GM21423 (cell line): Measurements from ENCODE around the gene KNDC1.

Experiments used
- ATAC-seq: cut with Tn5 transposase; IDR thresholded peaks from one replicate; pipeline ENCODE4 v1.9.1; 2021; ENCODE audit warnings: mild to moderate bottlenecking, moderate library complexity; ENCODE audit not compliant: unreplicated experiment

The KNDC1 gene

GRCh38 chr10:133204226-133205015, 44.4 kb downstream of the KNDC1 start:
- ATAC-seq = no peak

GRCh38 chr10:133205146-133205545, 45.1 kb downstream of the KNDC1 start:
- ATAC-seq = no peak

DNA sequence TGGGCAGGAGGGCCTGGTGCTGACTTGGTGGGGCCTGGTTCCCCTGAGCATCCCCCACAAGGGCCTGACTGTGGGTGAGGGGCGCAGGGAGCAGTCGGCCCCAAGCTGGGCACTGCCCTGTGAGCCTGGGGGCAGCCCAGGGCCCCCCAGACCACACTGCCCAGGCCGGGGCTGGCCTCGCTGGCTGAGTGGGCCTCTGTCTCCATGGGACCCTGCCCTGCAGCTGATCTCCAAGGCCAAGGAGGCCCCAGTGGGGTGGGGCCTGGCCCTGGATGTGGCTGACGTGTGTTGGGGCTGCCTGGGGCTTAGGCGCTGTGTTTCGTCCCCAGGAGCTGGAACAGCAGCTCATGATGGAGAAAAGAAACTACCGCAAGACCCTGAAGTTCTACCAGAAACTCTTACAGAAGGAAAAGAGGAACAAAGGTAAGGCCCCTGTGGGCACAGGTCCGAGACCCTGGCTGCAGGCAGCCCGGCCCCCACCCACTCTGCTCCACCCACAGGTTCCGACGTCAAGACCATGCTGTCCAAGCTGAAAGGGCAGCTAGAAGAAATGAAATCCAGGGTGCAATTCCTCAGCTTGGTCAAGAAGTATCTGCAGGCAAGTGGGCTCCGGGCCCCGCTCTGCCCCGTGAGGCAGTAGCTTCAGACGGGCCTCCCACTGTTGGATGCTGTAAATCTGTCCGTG, 46.5 kb downstream of the KNDC1 start:
- no peak for ATAC-seq

GRCh38 chr10:133207041-133207600, 47.1 kb downstream of the KNDC1 start:
- ATAC-seq = no peak

DNA sequence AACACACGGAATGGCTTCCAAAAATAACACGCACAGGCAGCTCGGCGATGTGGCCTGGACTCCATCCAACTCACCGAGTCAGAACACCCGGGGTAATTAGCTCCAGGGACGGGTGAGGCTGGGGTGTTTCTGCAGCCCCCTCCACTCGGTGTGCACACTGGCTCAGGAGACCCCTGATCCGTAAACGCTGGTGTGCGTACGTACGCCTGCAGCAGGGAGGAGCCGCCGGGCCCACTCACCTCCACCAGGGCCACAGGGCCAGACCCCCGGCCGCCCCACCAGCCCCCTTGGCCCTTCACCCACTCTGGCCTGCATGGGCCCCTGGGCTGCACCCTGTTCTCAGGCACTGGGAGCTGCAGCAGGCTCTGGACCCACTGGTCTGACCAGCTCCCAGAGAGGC, 47.6 kb downstream of the KNDC1 start:
- no peak for ATAC-seq

DNA sequence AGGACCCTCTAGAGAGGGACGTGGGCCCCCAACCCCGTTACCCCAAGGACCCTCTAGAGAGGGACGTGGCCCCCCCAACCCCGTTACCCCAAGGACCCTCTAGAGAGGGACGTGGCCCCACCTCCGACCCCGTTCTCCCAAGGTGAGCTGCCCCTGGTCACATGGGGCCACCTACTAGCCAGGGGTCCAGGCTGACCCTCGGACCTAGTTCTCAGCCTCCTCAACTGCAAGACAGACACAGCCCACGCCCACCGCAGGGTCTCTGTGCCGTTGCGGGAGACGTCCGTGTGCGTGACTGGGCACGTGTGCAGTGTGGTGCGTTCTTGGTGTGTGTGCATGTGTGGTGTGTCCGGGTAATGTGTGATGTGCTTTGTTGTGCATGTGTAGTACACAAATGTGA, 48.4 kb downstream of the KNDC1 start:
- ATAC-seq = no peak

DNA sequence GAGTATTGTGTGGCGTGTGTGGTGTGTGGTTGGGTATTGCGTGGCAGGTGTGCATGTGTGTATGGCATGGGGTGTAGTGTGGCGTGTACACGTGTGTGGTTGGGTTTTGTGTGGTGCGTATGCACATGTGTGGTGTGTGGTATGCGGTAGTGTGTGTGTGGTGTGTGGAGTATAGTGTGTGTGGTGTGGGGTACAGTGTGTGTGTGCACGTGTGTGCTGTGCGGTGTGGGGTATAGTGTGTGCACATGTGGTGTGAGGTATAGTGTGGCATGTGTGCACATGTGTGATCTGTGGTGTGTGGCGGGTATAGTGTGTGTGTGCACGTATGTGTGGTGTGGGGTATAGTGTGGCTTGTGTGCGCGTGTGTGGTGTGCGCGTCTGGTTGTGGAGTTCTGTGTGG, 49.1 kb downstream of the KNDC1 start:
- no peak for ATAC-seq

GRCh38 chr10:133209641-133210040, 49.6 kb downstream of the KNDC1 start:
- ATAC-seq = no peak

DNA sequence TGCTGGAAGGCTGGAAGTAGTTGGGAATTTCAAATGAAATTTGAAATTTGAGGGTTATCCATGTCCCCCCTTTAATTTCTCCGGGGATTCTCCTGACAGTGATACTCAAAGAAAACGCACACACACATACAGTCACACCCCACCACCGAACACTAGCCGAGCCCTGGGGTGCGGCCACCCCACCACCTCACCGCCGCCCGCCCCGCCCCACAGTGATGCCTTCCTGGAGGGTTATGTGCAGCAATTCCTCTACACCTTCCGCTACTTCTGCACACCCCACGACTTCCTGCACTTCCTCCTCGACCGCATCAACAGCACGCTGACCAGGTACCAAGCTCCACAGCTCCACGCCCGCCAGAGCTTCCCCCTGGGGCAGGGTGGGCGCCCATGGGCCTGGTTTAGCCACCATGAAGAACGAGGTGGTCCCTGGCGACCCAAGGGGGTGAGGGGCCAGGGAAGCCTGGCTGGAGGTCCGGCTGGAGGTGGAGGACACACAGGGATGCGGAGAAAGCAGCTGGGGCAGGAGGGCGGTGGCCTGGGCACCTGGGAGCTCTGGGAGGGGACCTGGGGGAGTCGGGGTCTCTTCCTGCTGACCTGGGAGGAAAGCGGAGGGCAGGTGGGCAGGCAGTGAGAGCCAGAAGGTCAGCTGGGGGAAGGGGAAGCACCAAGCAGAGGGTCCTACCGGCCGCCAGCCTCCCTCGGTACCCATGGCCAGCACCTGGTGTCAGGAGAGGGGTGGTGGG, 50.5 kb downstream of the KNDC1 start:
- ATAC-seq = no peak

DNA sequence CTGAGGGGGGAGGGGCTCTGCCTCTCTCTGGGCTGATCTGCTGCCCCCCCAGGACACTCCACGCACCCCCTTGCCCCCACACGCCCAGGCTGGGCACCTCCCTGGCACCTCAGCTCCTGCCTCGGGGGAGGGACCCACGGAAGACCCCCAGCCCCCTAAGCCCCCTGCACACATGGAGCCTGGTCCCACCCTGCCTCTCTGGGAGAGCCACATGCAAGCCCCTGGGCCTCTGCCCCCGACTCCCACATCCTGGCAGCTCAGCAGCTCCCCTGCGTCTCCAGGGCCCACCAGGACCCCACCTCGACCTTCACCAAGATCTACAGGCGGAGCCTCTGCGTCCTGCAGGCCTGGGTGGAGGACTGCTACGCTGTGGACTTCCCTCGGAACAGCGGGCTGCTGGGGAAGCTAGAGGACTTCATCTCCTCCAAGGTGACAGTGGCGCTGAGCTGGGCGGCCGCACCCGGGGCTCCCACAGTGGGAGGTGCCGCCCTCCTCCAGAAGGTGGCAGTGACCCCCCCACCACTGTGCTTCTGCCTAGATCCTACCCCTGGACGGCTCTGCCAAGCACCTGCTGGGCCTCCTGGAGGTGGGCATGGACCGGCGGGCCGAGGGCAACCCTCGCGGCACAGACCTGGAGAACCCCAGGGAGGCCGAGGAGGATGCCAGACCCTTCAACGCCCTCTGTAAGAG, 51.3 kb downstream of the KNDC1 start:
- ATAC-seq = no peak

GRCh38 chr10:133211959-133212852, 52.2 kb downstream of the KNDC1 start:
- ATAC-seq = no peak

DNA sequence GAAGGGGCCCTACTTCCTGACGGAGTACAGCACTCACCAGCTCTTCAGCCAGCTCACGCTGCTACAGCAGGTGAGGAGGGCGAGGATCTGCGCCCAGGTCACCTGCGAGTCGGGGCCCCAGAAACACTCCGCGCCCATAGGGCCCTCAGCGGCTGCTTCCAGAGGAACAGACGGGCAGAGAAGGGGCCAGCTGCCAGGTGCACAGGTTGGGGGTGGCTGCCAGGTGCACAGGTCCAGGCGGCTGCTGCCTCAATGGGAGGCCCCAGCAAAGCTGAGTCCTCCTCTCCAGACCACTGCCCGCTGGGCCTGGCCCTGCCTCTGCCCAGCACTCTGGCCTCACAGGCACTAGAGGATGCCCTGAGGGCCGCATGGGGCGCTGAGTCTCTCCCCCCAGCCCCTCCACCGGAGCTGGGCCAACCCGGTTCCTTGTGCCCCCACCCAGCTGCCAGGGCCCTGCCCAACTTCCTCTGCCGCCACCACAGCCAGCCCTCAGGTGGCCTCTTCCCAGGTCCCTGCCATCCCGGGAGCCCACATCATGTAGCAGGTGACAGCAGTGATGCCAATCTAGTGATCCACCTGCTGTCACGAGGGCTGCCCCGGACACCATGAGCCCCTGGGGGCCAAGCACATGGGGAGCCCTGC, 53.0 kb downstream of the KNDC1 start:
- no peak for ATAC-seq

- no peak for ATAC-seq
Measured at GRCh38 chr10:133213641-133214467, 53.8 kb downstream of the KNDC1 start.

DNA sequence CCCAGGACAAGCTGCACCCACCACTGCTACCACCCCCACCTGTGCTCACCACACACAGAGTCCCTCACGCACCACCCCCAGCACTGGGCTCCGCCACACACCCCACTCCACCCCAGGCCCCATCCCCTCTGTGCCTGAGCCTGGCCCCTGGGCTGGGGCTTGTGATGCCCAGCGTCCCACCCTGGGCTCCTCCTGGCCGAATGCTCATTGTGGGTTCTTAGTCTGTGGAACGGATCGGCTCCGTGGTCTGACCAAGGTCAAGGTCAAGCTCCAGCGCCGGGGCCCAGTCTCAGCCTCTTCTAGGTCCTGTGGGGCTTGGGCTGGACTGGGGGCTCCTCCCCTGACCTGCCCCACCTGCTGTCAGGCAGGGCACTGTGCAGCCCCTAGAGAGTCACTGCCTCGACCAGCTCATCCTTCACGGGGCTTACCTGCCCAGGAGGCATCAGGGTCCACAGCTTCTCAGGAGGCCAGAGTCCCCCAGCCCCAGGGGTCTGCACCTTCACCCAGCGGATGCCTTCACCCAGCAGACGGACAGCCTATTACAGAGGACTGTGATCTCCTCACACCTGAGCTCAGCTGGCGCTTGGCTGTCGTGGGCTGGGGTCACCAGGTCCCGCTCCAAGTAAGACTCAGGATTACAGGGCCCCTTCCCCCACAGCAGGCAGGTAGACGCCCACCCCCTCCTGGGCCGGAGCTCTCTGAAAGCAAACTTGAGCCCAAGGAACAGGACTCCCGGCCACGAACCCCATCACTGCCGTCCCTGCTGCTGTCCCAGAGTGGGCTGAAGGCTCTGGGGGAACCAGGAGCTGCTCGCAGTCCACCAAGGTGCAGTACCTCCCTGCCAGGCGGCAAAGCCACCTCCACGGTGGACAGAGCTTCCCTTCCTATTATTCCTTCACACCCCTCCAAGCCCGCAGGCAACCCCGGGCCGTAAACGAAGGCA, 54.7 kb downstream of the KNDC1 start:
- ATAC-seq = no peak

GRCh38 chr10:133215586-133215985, 55.6 kb downstream of the KNDC1 start:
- ATAC-seq = no peak

DNA sequence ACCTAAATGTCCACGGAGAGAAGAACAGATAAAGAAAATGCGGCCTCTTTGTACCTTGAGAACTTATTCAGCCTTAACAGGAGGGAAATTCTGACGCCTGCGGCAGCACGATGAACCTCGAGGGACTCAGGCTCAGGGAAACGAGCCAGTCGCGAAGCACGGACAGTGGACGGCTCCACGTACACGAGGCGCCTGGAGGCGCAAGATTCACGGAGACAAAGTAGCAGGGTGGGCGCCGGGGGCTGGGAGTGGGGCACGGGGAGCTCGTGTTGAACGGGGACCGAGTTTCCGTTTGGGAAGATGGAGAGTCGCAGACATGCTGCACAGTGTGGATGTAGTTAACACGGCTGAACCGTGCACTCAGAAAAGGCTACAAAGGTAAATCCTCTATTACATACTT, 56.8 kb downstream of the KNDC1 start:
- no peak for ATAC-seq

GRCh38 chr10:133217800-133218589, 58.0 kb downstream of the KNDC1 start:
- no peak for ATAC-seq
